Measurements from ENCODE around the gene TMEM95.

Gene TMEM95

GRCh38 chr17:7406235-7406825, 51.4 kb downstream of the TMEM95 start:
- no peak for DNase-seq
